ENCODE measurements around the gene LDLRAD3.

DNA sequence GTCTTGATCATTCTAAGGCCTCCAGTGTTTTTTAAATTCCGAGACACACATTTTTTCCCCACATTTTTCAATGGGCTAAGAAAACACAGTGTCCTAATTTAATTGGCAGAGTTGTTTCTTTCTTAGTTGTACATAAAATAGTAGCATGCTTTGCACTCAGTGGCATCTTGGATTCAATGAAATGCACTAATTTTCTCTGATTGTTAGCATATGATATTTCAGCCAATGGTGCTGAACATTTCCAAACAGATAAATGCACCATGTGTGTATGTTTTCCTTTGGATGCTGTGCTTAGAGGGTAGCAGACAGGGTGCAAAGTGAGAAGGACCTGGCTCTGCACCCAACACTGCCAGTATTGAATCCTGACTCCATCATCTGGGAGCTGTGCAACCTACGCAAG, 103.5 kb downstream of the LDLRAD3 start:
- TF ChIP-seq POLR2AphosphoS5 (IDR thresholded peaks at IDR 0.05; ENCODE audit: low read depth, low read length) (no peak), EZH2phosphoT487 (IDR thresholded peaks at IDR 0.05; ENCODE audit: borderline replicate concordance, low read depth) (no peak), CTCF (IDR thresholded peaks at IDR 0.05) (no peak), RAD21 (IDR thresholded peaks at IDR 0.05; ENCODE audit: low read length) (no peak), RFX5 (IDR thresholded peaks at IDR 0.05; ENCODE audit: low read length) (no peak), CHD2 (IDR thresholded peaks at IDR 0.05; ENCODE audit: low read length, partially characterized antibody) (no peak), MEF2A (IDR thresholded peaks at IDR 0.05; ENCODE audit: borderline replicate concordance, low read depth) (no peak), RCOR1 (IDR thresholded peaks at IDR 0.05; ENCODE audit: low read length) (no peak), MXI1 (IDR thresholded peaks at IDR 0.05; ENCODE audit: low read depth, low read length) (no peak)
- TF ChIP-seq, protein P1, sequence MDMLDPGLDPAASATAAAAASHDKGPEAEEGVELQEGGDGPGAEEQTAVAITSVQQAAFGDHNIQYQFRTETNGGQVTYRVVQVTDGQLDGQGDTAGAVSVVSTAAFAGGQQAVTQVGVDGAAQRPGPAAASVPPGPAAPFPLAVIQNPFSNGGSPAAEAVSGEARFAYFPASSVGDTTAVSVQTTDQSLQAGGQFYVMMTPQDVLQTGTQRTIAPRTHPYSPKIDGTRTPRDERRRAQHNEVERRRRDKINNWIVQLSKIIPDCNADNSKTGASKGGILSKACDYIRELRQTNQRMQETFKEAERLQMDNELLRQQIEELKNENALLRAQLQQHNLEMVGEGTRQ (IDR thresholded peaks at IDR 0.05; ENCODE audit: borderline replicate concordance, low read depth, low read length), result no peak

Measured in SK-N-SH (cell line).